Esophagus muscularis mucosa (tissue), 4 donors: ENCODE measurements around the gene POFUT2. TPM values are rescaled to one million over a fixed set of nuclear protein-coding genes. Genes with fewer than 3 reads are reported as not detected.
A peak's percentile ranks its signal among the peaks of the same experiment; 100 is the strongest.

Experiments
- DNase-seq: peaks from one replicate; pipeline ENCODE4 v3.0.0-alpha.2; 2017; ENCODE audit errors: extremely low spot score
- H3K27ac ChIP-seq, 4 donors: fragments of 200-600 bp; sonication (generic); replicated peaks in 1 of 4; 1 replicate in 3 of 4; 2 replicates in 1 of 4; pipeline ENCODE4 v1.5.1; 2016 to 2019; ENCODE audit warnings: mild to moderate bottlenecking in 1 of 4
- H3K27me3 ChIP-seq, 4 donors: fragments of 200-600 bp; sonication (generic); one replicate each; pipeline versions ENCODE4 v1.5.1 to v1.6.0; 2016 to 2019
- H3K36me3 ChIP-seq, 4 donors: fragments of 200-600 bp; sonication (generic); one replicate each; pipeline ENCODE4 v1.5.1; 2016 to 2019
- H3K4me1 ChIP-seq, 4 donors: fragments of 200-600 bp; sonication (generic); one replicate each; pipeline ENCODE4 v1.5.1; 2016 to 2019
- H3K4me3 ChIP-seq, 4 donors: fragments of 200-600 bp; sonication (generic); 1 replicate in 2 of 4; 2 replicates in 2 of 4; pipeline ENCODE4 v1.5.1; 2016 to 2019; ENCODE audit warnings: mild to moderate bottlenecking in 4 of 4, moderate library complexity in 1 of 4
- H3K9me3 ChIP-seq, 4 donors: fragments of 200-600 bp; sonication (generic); 1 replicate in 3 of 4; 2 replicates in 1 of 4; pipeline ENCODE4 v1.5.1; 2016 to 2019
- EP300 ChIP-seq: sonication (generic); formaldehyde crosslinking; IDR thresholded peaks from one replicate; pipeline ENCODE4 v1.6.1; 2017; ENCODE audit warnings: antibody characterized with exemption
- POLR2A ChIP-seq: fragments of 450-650 bp; IDR thresholded peaks from one replicate; pipeline ENCODE4 v1.6.1; 2017; ENCODE audit warnings: antibody characterized with exemption, moderate library complexity, mild to moderate bottlenecking, low read depth
- POLR2AphosphoS5 ChIP-seq, 2 donors: sonication (generic); formaldehyde crosslinking; IDR thresholded peaks; one replicate each; pipeline ENCODE4 v1.6.1; 2017; ENCODE audit warnings: antibody characterized with exemption in 2 of 2
- WGBS: methylation state at CpG from one replicate; pipeline ENCODE4 v1.1.5; 2018; 5-methylcytosine and 5-hydroxymethylcytosine counted together
- intact Hi-C: fragments of 100-400 bp; cut with DNase I; formaldehyde crosslinking; loops from one replicate; pipeline ENCODE4 v1.15.1; 2023
- total RNA-seq, 4 donors: library from RNA; depleted of rRNA; stranded (reverse); fragments of >200 nt; gene quantifications; one replicate each; pipeline versions ENCODE4 v1.1.0 to v1.2.1, GENCODE V29; 2016
- TF ChIP-seq, protein P1 (sequence below), 3 experiments: fragments of 200-600 bp in 2 of 3; fragments of 450-650 bp in 1 of 3; sonication (generic) in 2 of 3; IDR thresholded peaks; one replicate each; pipeline ENCODE4 v1.5.1; 2017 to 2019; ENCODE audit warnings: antibody characterized with exemption in 3 of 3, mild to moderate bottlenecking in 2 of 3, moderate library complexity in 1 of 3

Gene POFUT2
- total RNA-seq, 4 donors from 2014 or later = 15.8 to 21.6 (median 18.7) TPM

DNA sequence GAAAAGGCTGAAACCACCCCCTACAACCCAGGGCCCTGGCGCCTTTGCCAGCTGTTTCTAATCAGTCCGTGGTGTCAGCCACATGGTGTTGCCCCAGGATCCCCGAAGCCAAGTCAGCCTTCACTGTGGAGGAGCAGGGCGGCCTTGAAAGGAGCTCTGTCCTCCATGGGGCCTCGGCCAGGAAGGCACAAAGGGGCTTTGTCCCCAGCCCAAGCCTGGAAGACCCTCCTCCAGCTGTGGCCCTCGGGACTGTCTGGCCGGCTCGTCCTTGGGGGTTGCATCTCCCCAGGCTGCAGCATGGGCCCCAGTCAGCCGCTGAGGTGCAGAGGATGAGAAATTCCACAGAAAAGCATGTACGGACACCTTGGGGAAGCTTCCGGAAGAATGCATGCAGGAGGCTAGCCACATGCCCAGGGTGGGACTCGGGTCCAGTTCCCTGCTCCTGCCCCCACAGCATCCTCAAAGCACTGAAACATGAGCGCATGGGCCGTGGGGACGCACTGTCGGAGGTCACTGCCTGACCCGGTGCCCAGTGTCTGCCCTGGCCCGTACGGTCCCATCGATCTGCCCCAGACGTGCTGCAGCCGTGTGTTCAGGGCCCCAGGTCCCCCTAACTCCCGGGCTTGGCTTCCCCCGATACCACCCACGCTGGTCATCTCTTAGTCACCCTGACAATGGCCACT, 38.6 kb upstream of the POFUT2 start:
- H3K36me3 ChIP-seq = no peaks in the 10 kb centered on the region
- TF ChIP-seq POLR2AphosphoS5 (IDR thresholded peaks at IDR 0.05) (no peak), POLR2A (no peak), EP300 (no peak)
- TF ChIP-seq, protein P1, sequence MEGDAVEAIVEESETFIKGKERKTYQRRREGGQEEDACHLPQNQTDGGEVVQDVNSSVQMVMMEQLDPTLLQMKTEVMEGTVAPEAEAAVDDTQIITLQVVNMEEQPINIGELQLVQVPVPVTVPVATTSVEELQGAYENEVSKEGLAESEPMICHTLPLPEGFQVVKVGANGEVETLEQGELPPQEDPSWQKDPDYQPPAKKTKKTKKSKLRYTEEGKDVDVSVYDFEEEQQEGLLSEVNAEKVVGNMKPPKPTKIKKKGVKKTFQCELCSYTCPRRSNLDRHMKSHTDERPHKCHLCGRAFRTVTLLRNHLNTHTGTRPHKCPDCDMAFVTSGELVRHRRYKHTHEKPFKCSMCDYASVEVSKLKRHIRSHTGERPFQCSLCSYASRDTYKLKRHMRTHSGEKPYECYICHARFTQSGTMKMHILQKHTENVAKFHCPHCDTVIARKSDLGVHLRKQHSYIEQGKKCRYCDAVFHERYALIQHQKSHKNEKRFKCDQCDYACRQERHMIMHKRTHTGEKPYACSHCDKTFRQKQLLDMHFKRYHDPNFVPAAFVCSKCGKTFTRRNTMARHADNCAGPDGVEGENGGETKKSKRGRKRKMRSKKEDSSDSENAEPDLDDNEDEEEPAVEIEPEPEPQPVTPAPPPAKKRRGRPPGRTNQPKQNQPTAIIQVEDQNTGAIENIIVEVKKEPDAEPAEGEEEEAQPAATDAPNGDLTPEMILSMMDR (IDR thresholded peaks at IDR 0.05) = no peak
- intact Hi-C loops = no loop called here
- H3K4me1 ChIP-seq = peaks cover 24 to 66% (median 62%) of the 10 kb centered on the region in 4 donors
- no peak for DNase-seq
- 86% methylated on average over 21 of the region's 25 CpGs for WGBS
- no peaks in the 10 kb centered on the region for H3K27me3 ChIP-seq
- H3K4me3 ChIP-seq = no peak overlapping the region
- peak overlapping the region in 2 of 4 donors; percentile 44 to 83 for H3K27ac ChIP-seq
- H3K9me3 ChIP-seq = no peaks in the 10 kb centered on the region

DNA sequence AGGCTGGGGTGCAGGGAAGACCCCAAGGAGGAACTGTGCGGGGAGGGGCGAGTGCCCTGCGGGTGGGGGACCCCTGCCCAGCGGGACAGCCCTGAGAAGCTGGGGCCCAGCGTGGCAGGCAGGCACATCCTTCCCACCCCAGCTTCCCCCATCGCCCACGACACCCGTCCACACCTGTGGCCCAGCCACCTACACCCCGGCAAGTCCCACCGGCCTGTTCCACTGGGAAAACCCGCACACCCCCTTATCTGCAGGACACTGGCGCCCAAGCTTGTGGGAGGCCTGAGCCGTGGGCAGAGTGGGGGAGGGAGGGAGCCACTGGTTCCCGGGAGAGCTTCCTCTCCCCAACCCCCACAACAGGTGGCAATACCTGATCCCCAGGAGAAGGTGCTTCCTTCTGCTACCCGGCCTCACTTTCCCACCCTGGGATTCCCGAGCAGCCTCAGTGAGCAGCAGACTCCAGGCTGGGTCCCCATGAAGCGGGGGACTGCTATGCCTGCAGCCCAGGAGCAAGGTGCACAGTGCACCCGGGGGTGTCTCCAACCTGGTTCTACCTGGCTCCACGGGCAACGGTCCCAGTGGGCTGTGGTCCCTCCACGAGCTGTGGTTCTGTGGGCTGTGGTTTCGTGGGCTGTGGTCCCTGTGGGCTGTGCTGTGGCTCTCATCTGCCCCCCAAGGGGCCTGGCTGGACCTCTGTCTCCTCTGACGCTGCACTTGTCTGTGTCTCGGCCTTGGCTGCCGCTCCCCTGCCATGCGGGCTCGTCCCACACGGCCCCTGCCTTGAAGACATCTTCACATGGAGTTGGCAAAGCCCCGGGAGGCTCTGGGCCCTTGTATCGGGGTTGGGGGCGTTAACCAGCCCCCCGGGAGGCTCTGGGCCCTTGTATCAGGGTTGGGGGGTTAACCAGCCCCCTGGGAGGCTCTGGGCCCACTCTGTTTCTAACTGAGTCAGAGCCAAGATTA, 37.8 kb upstream of the POFUT2 start:
- H3K27me3 ChIP-seq = no peaks in the 10 kb centered on the region
- WGBS = 76% methylated on average over 18 of the region's 32 CpGs
- H3K4me3 ChIP-seq = no peak overlapping the region
- DNase-seq = no peak
- TF ChIP-seq POLR2A (no peak), EP300 (no peak), POLR2AphosphoS5 (IDR thresholded peaks at IDR 0.05) (no peak)
- TF ChIP-seq, protein P1 (IDR thresholded peaks at IDR 0.05) = no peak
- no peaks in the 10 kb centered on the region for H3K9me3 ChIP-seq
- peaks cover 29 to 68% (median 65%) of the 10 kb centered on the region in 4 donors for H3K4me1 ChIP-seq
- no peaks in the 10 kb centered on the region for H3K36me3 ChIP-seq
- H3K27ac ChIP-seq = peak overlapping the region in 3 of 4 donors; percentile 44 to 83 (median 80)
- intact Hi-C loops = no loop called here

DNA sequence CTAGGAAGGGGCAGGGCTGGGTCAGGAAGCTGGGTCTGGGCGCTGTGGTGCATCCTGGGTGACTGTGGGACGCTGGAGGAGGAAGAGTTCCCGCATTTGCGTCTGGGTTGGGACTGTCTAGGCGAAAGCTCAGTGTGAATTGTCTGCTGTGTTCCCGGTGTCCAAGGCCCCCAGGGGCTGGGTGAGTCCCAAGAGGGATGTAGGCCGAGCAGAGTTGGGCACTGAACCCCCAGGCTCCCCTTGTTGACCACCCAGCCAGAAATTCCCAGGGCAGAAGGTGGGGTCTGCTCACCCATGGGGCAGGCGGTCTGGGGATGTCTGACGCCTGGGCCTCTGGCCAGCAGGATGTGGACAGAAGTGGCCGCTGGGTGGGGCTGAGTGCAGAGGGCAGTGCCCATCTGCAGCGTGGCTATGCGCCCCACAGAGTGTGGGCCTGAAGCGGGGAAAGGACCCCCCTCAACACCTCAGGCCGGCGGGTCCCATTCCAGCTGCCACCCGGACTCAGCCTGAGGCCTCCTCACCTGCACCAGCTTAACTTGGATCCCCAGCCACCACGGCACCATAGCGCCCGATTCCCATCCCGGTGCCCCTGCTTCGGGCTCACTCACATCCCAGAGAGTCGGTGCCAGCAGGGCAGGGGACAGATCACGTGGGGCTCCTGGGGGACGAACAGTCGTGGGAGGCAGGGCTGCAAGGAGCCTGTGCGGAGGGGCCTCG, 37.0 kb upstream of the POFUT2 start:
- no peaks in the 10 kb centered on the region for H3K27me3 ChIP-seq
- TF ChIP-seq POLR2AphosphoS5 (IDR thresholded peaks at IDR 0.05) = no peak
- TF ChIP-seq POLR2A = no peak
- TF ChIP-seq, protein P1 (IDR thresholded peaks at IDR 0.05) = peak in 1 of 3 experiments; percentile 5
- TF ChIP-seq EP300 = no peak
- H3K36me3 ChIP-seq = no peaks in the 10 kb centered on the region
- 79% methylated on average over 25 of the region's 27 CpGs for WGBS
- peaks cover 31 to 68% (median 65%) of the 10 kb centered on the region in 4 donors for H3K4me1 ChIP-seq
- intact Hi-C loops = no loop called here
- peak overlapping the region in 3 of 4 donors; percentile 34 to 83 (median 80) for H3K27ac ChIP-seq
- no peak for DNase-seq
- H3K4me3 ChIP-seq = no peak overlapping the region
- H3K9me3 ChIP-seq = no peaks in the 10 kb centered on the region

DNA sequence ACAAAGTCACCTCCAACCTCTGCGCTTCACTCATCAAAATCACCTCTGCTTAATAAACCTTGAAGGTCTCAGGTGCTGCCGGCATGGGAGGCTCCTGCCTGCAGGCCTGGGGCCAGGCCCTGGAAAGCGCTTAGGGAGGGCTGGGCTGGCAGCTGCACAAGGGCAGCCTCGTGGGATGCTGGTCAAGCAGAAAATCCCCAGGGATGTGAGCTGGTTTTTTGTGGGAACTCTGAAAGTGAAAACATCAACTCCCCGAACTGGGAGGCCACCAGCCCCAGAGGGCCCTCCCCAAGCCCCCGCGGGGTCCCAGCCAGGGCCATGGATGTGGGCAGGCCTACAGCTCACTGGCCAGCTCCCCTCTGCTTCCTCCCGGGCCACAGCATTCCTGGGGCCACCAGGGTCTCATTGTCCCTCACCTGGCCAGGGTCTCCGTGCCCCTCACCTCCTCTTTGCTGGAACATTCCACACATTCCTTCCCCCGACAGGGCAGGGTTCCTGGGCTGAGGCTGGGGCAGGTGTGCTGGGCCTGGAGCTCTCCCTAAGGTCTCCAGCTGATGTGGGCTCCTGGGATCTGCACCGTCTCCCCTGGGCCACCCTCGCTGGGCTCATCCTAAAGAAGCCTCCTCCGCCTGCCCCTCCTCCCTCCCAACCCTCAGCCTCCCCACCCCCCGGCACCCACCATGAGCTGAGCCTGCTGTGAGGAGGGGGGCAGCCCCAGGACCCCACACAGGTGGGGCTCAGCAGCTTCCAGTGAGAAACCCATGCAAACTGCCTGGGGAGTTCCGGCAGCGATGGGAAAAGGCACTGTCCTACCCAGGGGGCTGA, 36.0 kb upstream of the POFUT2 start:
- DNase-seq = no peak
- Histone ChIP-seq H3K27me3 (no peaks in the 10 kb centered on the region), H3K4me1 (peaks cover 40 to 72% (median 68%) of the 10 kb centered on the region in 4 donors), H3K4me3 (no peak overlapping the region), H3K9me3 (no peaks in the 10 kb centered on the region), H3K27ac (peak overlapping the region; percentile 80 to 84 (median 83)), H3K36me3 (no peaks in the 10 kb centered on the region)
- WGBS = 84% methylated on average over 11 of the region's 16 CpGs
- TF ChIP-seq, protein P1 (IDR thresholded peaks at IDR 0.05) = no peak
- no peak for TF ChIP-seq POLR2AphosphoS5 (IDR thresholded peaks at IDR 0.05)
- TF ChIP-seq POLR2A = no peak
- TF ChIP-seq EP300 = no peak
- intact Hi-C loops = no loop called here
